GM12878 (cell line): ENCODE measurements around the gene SLC4A1. TPM values are rescaled to one million over a fixed set of nuclear protein-coding genes. Genes with fewer than 3 reads are reported as not detected.

ENCODE experiments used
- ATAC-seq: fragments of 200-7000 bp; cut with Tn5 transposase; 3 replicates; pipeline ENCODE4 v1.9.1; 2020; ENCODE audit warnings: mild to moderate bottlenecking, moderate library complexity
- BruUV-seq: library from RNA; stranded (reverse); fragments of 400-500 nt; replicated peaks from 2 replicates; lab custom pipeline; 2021; lab: Mats Ljungman, UMichigan
- CTCF ChIA-PET: fragments of 300-600 bp; sonication (Branson Sonifier 250); formaldehyde crosslinking; extraction: SDS; loops from one replicate; lab custom pipeline; 2021; ENCODE audit warnings: inconsistent platforms; lab: Yijun Ruan, JAX
- POLR2A ChIA-PET: fragments of 350-600 bp; formaldehyde crosslinking; extraction: SDS; loops from one replicate; lab custom pipeline; 2021; ENCODE audit warnings: inconsistent platforms; lab: Charles Lee
- RAD21 ChIA-PET: fragments of 300-600 bp; sonication (Branson Sonifier 250); formaldehyde crosslinking; loops from one replicate; lab custom pipeline; 2023; ENCODE audit warnings: antibody characterized with exemption; ENCODE audit not compliant: unreplicated experiment; lab: Charles Lee
- SMC1A ChIA-PET: fragments of 300-600 bp; sonication (Branson Sonifier 250); formaldehyde crosslinking; loops from one replicate; lab custom pipeline; 2023; ENCODE audit not compliant: unreplicated experiment, uncharacterized antibody; lab: Charles Lee
- DNase-seq: peaks from one replicate; pipeline ENCODE4 v3.0.0-alpha.2; 2011; ENCODE audit warnings: low read depth, low spot score
- FAIRE-seq: peaks from 3 replicates; lab custom pipeline; 2011; peaks lifted over from hg19 to GRCh38; lab: Jason Lieb, UNC
- H2AFZ ChIP-seq: 2 replicates; pipeline ENCODE4 v1.6.0; 2011; ENCODE audit warnings: low read depth, low read length, control low read depth; ENCODE audit not compliant: control insufficient read depth
- H3K27ac ChIP-seq: 2 replicates; pipeline ENCODE4 v1.5.1; 2011; ENCODE audit warnings: control low read depth; ENCODE audit not compliant: control insufficient read depth, insufficient read depth
- H3K27me3 ChIP-seq, 2 experiments: replicated peaks in 1 of 2; 2 replicates each; pipeline versions ENCODE4 v1.6.0 to v1.6.1; 2011; ENCODE audit warnings: low read length in 1 of 2; ENCODE audit not compliant: control insufficient read depth in 2 of 2, insufficient read depth in 2 of 2
- H3K36me3 ChIP-seq, 2 experiments: 2 replicates each; pipeline ENCODE4 v1.5.1; 2011; ENCODE audit warnings: low read length in 1 of 2; ENCODE audit not compliant: control insufficient read depth in 2 of 2, insufficient read depth in 2 of 2
- H3K4me1 ChIP-seq: 2 replicates; pipeline ENCODE4 v1.6.1; 2011; ENCODE audit warnings: mild to moderate bottlenecking, low read length, moderate library complexity, mixed read lengths; ENCODE audit not compliant: control insufficient read depth, insufficient read depth
- H3K4me2 ChIP-seq: 2 replicates; pipeline ENCODE4 v1.6.0; 2011; ENCODE audit warnings: control low read depth; ENCODE audit not compliant: control insufficient read depth, insufficient read depth
- H3K4me3 ChIP-seq: fragments of 200-600 bp; sonication (generic); 2 replicates; pipeline ENCODE4 v1.5.1; 2016
- H3K79me2 ChIP-seq: 2 replicates; pipeline ENCODE4 v1.6.0; 2011; ENCODE audit warnings: low read length; ENCODE audit not compliant: control insufficient read depth, insufficient read depth
- H3K9ac ChIP-seq: 2 replicates; pipeline ENCODE4 v1.8.0; 2011; ENCODE audit warnings: low read length, control low read depth, mixed read lengths; ENCODE audit not compliant: control insufficient read depth, insufficient read depth
- H3K9me3 ChIP-seq: replicated peaks from 3 replicates; pipeline ENCODE4 v1.5.1; 2011; ENCODE audit warnings: mild to moderate bottlenecking, low read length; ENCODE audit not compliant: control insufficient read depth, insufficient read depth
- H4K20me1 ChIP-seq: 2 replicates; pipeline ENCODE4 v1.6.0; 2011; ENCODE audit not compliant: control insufficient read depth, insufficient read depth
- HDAC6 ChIP-seq: fragments of 200-600 bp; sonication (generic); IDR thresholded peaks from one replicate; pipeline ENCODE4 v1.8.0; 2017; ENCODE audit warnings: antibody characterized with exemption; ENCODE audit not compliant: unreplicated experiment
- SMARCA5 ChIP-seq: fragments of 450-650 bp; IDR thresholded peaks from 2 replicates; pipeline ENCODE4 v1.6.1; 2017; ENCODE audit warnings: mild to moderate bottlenecking
- TBL1XR1 ChIP-seq: IDR thresholded peaks from 2 replicates; pipeline ENCODE4 v1.6.1; 2012; ENCODE audit warnings: low read depth, low read length, improper control_type of control experiment
- ZNF622 ChIP-seq: fragments of 450-650 bp; IDR thresholded peaks from 2 replicates; pipeline ENCODE4 v1.6.1; 2017; ENCODE audit warnings: mild to moderate bottlenecking, inconsistent platforms
- WGBS: methylation state at CpG from one replicate; pipeline ENCODE4 v1.1.6; 2016; ENCODE audit warnings: low lambda C conversion rate; ENCODE audit not compliant: insufficient replicate concordance, insufficient coverage; ENCODE audit errors: missing lambda C conversion rate; 5-methylcytosine and 5-hydroxymethylcytosine counted together
- in situ Hi-C: fragments of 300-500 bp; cut with MboI; formaldehyde crosslinking; loops from 9 replicates; pipeline ENCODE4 v1.14.3; 2018; ENCODE audit warnings: mixed read lengths
- intact Hi-C: fragments of 100-400 bp; cut with micrococcal nuclease; formaldehyde crosslinking; loops from one replicate; pipeline ENCODE4 v1.14.2; 2022; ENCODE audit not compliant: unreplicated experiment
- polyA plus RNA-seq, 11 experiments: library from polyadenylated mRNA; depleted of rRNA in 4 of 11; unstranded in 6 of 11; stranded (reverse) in 5 of 11; fragments of >200 nt; fragmentation: Nextera tagmentation in 4 of 11; fragmentation: Illumina TruSeq in 1 of 11; extraction: Ambion mirVana in 4 of 11; extraction: Trizol in 1 of 11; gene quantifications; 1 replicate in 1 of 11; 2 replicates in 10 of 11; pipeline versions ENCODE4 v1.2.1 to v1.2.3, GENCODE V29; 2011 to 2016; ENCODE audit warnings: inconsistent platforms in 2 of 11, missing spikeins in 2 of 11, low read depth in 1 of 11
- total RNA-seq, 4 experiments: library from RNA; depleted of rRNA in 3 of 4; stranded (reverse); fragments of >200 nt in 3 of 4; fragmentation: Illumina TruSeq in 1 of 4; extraction: Trizol in 1 of 4; gene quantifications; 2 replicates each; pipeline versions ENCODE4 v1.2.1 to v1.2.3, GENCODE V29; 2013 to 2021
- TF ChIP-seq, protein P1 (sequence below): fragments of 450-650 bp; IDR thresholded peaks from 2 replicates; pipeline ENCODE4 v1.6.1; 2017; ENCODE audit warnings: antibody characterized with exemption, mild to moderate bottlenecking, moderate library complexity
- TF ChIP-seq, protein P2 (sequence below): IDR thresholded peaks from 2 replicates; pipeline ENCODE4 v1.6.1; 2011; ENCODE audit warnings: low read depth, low read length, improper control_type of control experiment, borderline replicate concordance
- TF ChIP-seq, protein P3 (sequence below): fragments of 150-350 bp; IDR thresholded peaks from 2 replicates; pipeline ENCODE4 v1.6.1; 2014; ENCODE audit warnings: mild to moderate bottlenecking, low read depth, low read length

SLC4A1 gene
- total and polyA plus RNA-seq, 10 of the 15 experiments (the other 5 are each of a cell fraction or from before 2014, with no cell fraction given): 0.03 TPM; not detected in 9

DNA sequence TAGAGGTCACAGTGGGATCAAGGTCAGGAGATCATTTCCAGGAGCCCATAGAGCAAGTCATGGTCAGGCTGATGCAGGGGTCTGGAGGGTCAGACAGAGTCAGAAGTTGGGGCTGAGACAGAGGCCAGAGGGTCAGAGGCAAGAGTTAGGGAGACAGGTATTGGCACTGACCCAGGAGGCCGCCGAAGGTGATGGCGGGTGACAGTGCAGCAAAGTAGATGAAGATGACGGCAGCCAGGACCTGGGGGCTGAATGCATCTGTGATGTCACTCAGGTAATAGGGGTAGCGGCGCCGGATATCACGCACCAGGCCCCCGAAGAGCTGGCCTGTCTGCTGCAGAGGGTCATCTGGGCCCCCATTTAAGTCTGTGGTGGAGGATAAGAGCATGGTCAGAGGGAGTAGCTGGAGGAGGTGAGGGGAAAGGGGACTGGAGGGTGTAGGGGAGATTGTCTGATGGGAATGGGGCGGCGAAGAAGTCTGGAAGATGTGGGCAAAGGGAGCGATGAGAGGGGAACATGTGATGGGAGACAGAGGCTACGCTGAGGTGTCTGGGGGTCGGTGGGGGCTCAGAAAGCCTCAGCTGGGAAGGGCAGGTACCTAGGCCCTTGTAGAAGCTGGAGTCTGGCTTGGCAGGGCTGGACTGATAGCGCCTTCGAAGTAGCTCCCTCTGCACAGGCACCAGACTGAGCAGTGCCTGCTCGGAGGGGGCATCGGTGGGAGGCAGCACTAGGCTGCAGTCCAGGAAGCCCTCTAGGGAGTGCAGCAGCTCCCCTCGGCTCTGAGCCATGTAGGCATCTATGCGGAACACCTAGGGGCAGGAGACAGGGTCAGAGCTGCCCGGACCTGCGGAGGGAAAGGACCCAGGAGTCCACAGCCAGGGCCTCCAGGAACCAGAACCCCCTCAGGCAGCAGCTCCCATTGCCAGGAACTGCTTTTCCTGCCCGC, 9.8 kb downstream of the SLC4A1 start:
- no peak for FAIRE-seq
- 52% methylated on average over 23 of the region's 23 CpGs for WGBS
- no peak for DNase-seq
- ChIA-PET RAD21 (interaction anchor here (1.4 kb wide), 1 partner anchor 41 kb away, joined by 3 read pairs; no protein-coding TSS in a partner anchor), SMC1A (interaction anchor here (0.5 to 1.7 kb wide), 3 partner anchors 11 to 63 kb away, joined by 3 to 4 read pairs (median 3); no protein-coding TSS in a partner anchor), POLR2A (no interaction called here), CTCF (interaction anchor here (0.6 kb wide), 1 partner anchor 957 kb away, joined by 4 read pairs; no protein-coding TSS in a partner anchor)
- no peak overlapping the region for H3K4me3 ChIP-seq
- in situ Hi-C loops: no loop called here
- H3K36me3 ChIP-seq: no peaks in the 10 kb centered on the region
- no peak overlapping the region for H3K27ac ChIP-seq
- H2AFZ ChIP-seq: no peak overlapping the region
- no peak overlapping the region for H3K4me2 ChIP-seq
- ATAC-seq: no peak
- H3K4me1 ChIP-seq: no peaks in the 10 kb centered on the region
- H3K9me3 ChIP-seq: no peaks in the 10 kb centered on the region
- H3K27me3 ChIP-seq: no peaks in the 10 kb centered on the region
- no peaks in the 10 kb centered on the region for H4K20me1 ChIP-seq
- no peak for TF ChIP-seq TBL1XR1
- no peak for TF ChIP-seq ZNF622
- no peak for TF ChIP-seq HDAC6
- TF ChIP-seq, protein P1, sequence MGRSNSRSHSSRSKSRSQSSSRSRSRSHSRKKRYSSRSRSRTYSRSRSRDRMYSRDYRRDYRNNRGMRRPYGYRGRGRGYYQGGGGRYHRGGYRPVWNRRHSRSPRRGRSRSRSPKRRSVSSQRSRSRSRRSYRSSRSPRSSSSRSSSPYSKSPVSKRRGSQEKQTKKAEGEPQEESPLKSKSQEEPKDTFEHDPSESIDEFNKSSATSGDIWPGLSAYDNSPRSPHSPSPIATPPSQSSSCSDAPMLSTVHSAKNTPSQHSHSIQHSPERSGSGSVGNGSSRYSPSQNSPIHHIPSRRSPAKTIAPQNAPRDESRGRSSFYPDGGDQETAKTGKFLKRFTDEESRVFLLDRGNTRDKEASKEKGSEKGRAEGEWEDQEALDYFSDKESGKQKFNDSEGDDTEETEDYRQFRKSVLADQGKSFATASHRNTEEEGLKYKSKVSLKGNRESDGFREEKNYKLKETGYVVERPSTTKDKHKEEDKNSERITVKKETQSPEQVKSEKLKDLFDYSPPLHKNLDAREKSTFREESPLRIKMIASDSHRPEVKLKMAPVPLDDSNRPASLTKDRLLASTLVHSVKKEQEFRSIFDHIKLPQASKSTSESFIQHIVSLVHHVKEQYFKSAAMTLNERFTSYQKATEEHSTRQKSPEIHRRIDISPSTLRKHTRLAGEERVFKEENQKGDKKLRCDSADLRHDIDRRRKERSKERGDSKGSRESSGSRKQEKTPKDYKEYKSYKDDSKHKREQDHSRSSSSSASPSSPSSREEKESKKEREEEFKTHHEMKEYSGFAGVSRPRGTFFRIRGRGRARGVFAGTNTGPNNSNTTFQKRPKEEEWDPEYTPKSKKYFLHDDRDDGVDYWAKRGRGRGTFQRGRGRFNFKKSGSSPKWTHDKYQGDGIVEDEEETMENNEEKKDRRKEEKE: no peak
- TF ChIP-seq, protein P2, sequence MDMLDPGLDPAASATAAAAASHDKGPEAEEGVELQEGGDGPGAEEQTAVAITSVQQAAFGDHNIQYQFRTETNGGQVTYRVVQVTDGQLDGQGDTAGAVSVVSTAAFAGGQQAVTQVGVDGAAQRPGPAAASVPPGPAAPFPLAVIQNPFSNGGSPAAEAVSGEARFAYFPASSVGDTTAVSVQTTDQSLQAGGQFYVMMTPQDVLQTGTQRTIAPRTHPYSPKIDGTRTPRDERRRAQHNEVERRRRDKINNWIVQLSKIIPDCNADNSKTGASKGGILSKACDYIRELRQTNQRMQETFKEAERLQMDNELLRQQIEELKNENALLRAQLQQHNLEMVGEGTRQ: no peak
- no peak for TF ChIP-seq SMARCA5
- TF ChIP-seq, protein P3, sequence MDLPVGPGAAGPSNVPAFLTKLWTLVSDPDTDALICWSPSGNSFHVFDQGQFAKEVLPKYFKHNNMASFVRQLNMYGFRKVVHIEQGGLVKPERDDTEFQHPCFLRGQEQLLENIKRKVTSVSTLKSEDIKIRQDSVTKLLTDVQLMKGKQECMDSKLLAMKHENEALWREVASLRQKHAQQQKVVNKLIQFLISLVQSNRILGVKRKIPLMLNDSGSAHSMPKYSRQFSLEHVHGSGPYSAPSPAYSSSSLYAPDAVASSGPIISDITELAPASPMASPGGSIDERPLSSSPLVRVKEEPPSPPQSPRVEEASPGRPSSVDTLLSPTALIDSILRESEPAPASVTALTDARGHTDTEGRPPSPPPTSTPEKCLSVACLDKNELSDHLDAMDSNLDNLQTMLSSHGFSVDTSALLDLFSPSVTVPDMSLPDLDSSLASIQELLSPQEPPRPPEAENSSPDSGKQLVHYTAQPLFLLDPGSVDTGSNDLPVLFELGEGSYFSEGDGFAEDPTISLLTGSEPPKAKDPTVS: no peak
- BruUV-seq: no TSS peak
- intact Hi-C loops: no loop called here
- H3K79me2 ChIP-seq: no peaks in the 10 kb centered on the region
- H3K9ac ChIP-seq: no peak overlapping the region
